Measurements from ENCODE around the gene ODF2L. TPM values are rescaled to one million over a fixed set of nuclear protein-coding genes. Genes with fewer than 3 reads are reported as not detected.

ODF2L gene
- total and polyA plus RNA-seq, 12 donors = 6.2 to 55.2 (median 8.4) TPM

DNA sequence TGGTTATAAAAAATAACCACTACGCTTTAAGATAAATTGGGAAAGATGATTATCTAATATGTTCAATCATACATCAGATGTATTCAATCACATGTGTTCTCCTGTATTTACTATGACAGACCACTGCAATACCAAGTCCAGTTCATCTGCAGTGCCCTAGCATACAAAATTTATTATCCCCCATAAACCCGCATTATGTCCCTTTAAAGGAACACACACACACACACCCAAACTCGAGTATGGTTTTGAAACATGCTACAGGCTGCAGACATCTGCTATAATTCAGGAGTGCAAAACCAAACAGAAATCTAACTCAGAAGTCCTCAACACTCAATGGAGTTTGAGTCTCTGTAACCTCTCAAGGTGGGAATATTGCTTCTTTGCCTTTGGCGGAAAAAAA is 14.9 kb downstream of the ODF2L start:
- H3K4me3 ChIP-seq = peak overlapping the region in 3 of 10 donors; percentile 10 to 43 (median 20)
- intact Hi-C loops (cut with DNase I) = loop anchor here in 8 of 10 donors (2.0 to 10.0 kb wide), 9 partner anchors 122 to 954 kb away; partner anchors contain the start of gene SH3GLB1 (in 4 of the 8)
- no peak for ATAC-seq

DNA sequence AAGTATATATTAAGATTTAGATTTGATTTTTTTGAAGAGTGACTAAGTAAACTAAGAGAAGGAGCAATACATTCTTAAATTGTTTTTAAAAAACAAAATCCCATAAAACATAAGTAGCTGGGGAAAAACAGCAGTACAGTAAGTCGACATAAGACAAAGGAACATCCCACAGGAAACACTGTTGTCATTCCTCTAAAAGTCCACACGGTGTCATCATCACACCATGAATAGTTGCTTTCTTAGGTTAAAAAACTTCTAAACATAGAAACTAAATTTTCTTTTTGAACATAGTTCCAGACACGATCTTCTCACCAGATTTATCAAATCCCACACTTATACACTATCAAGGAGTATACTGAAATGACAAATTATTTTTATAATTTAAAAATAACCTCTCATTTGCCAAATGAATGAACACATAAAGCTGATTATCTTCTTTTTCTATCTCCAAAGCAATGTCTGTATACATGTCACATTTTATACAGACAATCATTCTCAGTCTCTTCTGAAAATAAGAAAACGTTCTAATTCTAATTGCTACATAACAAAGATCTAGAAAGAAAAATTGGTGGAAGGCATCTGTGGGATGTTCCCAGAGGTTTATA is 15.8 kb downstream of the ODF2L start:
- ATAC-seq = peak in 5 of 8 donors; percentile 58 to 77 (median 65)
- Histone ChIP-seq H3K27me3 (no peaks in the 10 kb centered on the region), H3K27ac (peak overlapping the region in 1 of 10 donors; percentile 31), H3K4me3 (peak overlapping the region in 4 of 10 donors; percentile 10 to 43 (median 22)), H3K9me3 (peaks cover 0 to 8% (median 0%) of the 10 kb centered on the region in 11 donors), H3K36me3 (peaks cover 0 to 26% (median 0%) of the 10 kb centered on the region in 9 donors), H3K4me1 (peaks cover 0 to 23% (median 0%) of the 10 kb centered on the region in 9 donors)
- peak; percentile 39 to 94 (median 82) for TF ChIP-seq CTCF (IDR thresholded peaks at IDR 0.05)
- DNase-seq = no peak
- intact Hi-C loops (cut with DNase I) = loop anchor here in 8 of 10 donors (2.0 to 10.0 kb wide), 9 partner anchors 122 to 954 kb away; partner anchors contain the start of gene SH3GLB1 (in 4 of the 8)
- WGBS, 2 donors = 6% methylated on average over 4 of the region's 4 CpGs

More for the DNA sequence above, 14.9 kb downstream of the ODF2L start:
- DNase-seq = no peak
- Histone ChIP-seq H3K4me1 (peaks cover 0 to 23% (median 0%) of the 10 kb centered on the region in 9 donors), H3K27ac (peak overlapping the region in 2 of 10 donors; percentile 0 to 5), H3K27me3 (no peaks in the 10 kb centered on the region), H3K36me3 (peaks cover 0 to 18% (median 0%) of the 10 kb centered on the region in 9 donors), H3K9me3 (peaks cover 0 to 8% (median 0%) of the 10 kb centered on the region in 11 donors)
- no peak for TF ChIP-seq CTCF (IDR thresholded peaks at IDR 0.05)
- 66 to 73% methylated on average over 4 of the region's 4 CpGs for WGBS, 2 donors

GRCh38 chr1:86378813-86379212 is 17.3 kb downstream of the ODF2L start:
- TF ChIP-seq CTCF (IDR thresholded peaks at IDR 0.05) = no peak
- Histone ChIP-seq H3K36me3 (peaks cover 0 to 35% (median 6%) of the 10 kb centered on the region in 9 donors), H3K27me3 (no peaks in the 10 kb centered on the region), H3K4me1 (peaks cover 0 to 21% (median 0%) of the 10 kb centered on the region in 9 donors), H3K27ac (no peak overlapping the region), H3K4me3 (no peak overlapping the region), H3K9me3 (peaks cover 0 to 8% (median 0%) of the 10 kb centered on the region in 11 donors)
- WGBS, 2 donors = 95 to 100% methylated on average over 1 of the region's 1 CpG
- intact Hi-C loops (cut with DNase I) = loop anchor here in 2 of 10 donors (5.0 kb wide), 1 partner anchor 123 kb away; no protein-coding TSS in a partner anchor
- ATAC-seq (no peak), DNase-seq (no peak)

DNA sequence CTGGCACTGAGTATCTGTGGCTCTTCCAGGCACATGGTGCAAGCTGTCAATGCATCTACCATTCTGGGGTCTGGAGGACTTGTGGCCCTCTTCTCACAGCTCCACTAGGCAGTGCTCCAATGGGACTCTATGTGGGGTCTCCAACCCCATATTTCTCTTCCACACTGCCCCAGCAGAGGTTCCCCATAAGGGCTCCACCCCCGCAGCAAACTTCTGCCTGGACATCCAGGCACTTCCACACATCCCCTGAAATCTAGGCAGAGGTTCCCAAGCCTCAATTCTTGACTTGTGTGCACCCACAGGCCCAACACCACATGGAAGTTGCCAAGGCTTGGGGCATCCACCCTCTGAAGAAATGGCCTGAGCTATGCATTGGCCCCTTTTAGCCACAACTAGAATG is 18.8 kb downstream of the ODF2L start:
- DNase-seq (no peak), ATAC-seq (no peak)
- Histone ChIP-seq H3K27me3 (no peaks in the 10 kb centered on the region), H3K27ac (no peak overlapping the region), H3K9me3 (peaks cover 0 to 8% (median 0%) of the 10 kb centered on the region in 11 donors), H3K4me1 (peaks cover 0 to 10% (median 0%) of the 10 kb centered on the region in 9 donors), H3K4me3 (no peak overlapping the region), H3K36me3 (peaks cover 0 to 49% (median 6%) of the 10 kb centered on the region in 9 donors)
- intact Hi-C loops (cut with DNase I) = loop anchor here in 2 of 10 donors (5.0 kb wide), 1 partner anchor 125 kb away; no protein-coding TSS in a partner anchor
- no peak for TF ChIP-seq CTCF (IDR thresholded peaks at IDR 0.05)
- WGBS, 2 donors = 95 to 100% methylated on average over 1 of the region's 1 CpG

All from heart right ventricle (tissue), 16 donors.